Glutamatergic neuron (in vitro differentiated cells): ENCODE measurements around the gene DOCK2. TPM values are rescaled to one million over a fixed set of nuclear protein-coding genes. Genes with fewer than 3 reads are reported as not detected.

Experiments
- DNase-seq: peaks from one replicate; pipeline ENCODE4 v3.0.0; 2022
- H3K27ac Mint-ChIP-seq: one replicate; pipeline ENCODE4 v1.8.0; 2020; ENCODE audit warnings: mild to moderate bottlenecking, mixed read lengths, inconsistent platforms; ENCODE audit not compliant: unreplicated experiment
- H3K27me3 Mint-ChIP-seq: one replicate; pipeline ENCODE4 v1.8.0; 2020; ENCODE audit warnings: mild to moderate bottlenecking, moderate library complexity, mixed read lengths, inconsistent platforms; ENCODE audit not compliant: unreplicated experiment
- H3K36me3 Mint-ChIP-seq: one replicate; pipeline ENCODE4 v1.8.0; 2020; ENCODE audit warnings: mild to moderate bottlenecking, mixed read lengths, inconsistent platforms; ENCODE audit not compliant: unreplicated experiment
- H3K4me1 Mint-ChIP-seq: one replicate; pipeline ENCODE4 v1.8.0; 2020; ENCODE audit warnings: mild to moderate bottlenecking, low read depth, mixed read lengths, inconsistent platforms; ENCODE audit not compliant: unreplicated experiment
- H3K4me3 Mint-ChIP-seq: one replicate; pipeline ENCODE4 v1.8.0; 2020; ENCODE audit warnings: mild to moderate bottlenecking, mixed read lengths, inconsistent platforms; ENCODE audit not compliant: unreplicated experiment
- H3K9me3 Mint-ChIP-seq: one replicate; pipeline ENCODE4 v1.8.0; 2020; ENCODE audit warnings: mild to moderate bottlenecking, moderate library complexity, mixed read lengths, inconsistent platforms; ENCODE audit not compliant: unreplicated experiment
- CTCF ChIP-seq: fragments of 200-600 bp; sonication (generic); IDR thresholded peaks from one replicate; pipeline ENCODE4 v1.5.0; 2021; ENCODE audit not compliant: partially characterized antibody, unreplicated experiment
- total RNA-seq: library from RNA; stranded (reverse); fragmentation: NEBNext Ultra II Directional; extraction: Animal tissue kit (Norgen Biotek cat#: 25700); gene quantifications from one replicate; pipeline ENCODE4 v1.2.1, GENCODE V29; 2021; ENCODE audit not compliant: unreplicated experiment

The DOCK2 gene
- total RNA-seq, 1 donor from 2014 or later, result 0.66 TPM

GRCh38 chr5:169648725-169649310 lies 11.7 kb downstream of the DOCK2 start:
- Mint-ChIP-seq H3K4me3 (no peak overlapping the region), H3K4me1 (peaks cover 4% of the 10 kb centered on the region), H3K9me3 (peaks cover 3% of the 10 kb centered on the region), H3K27me3 (peaks cover 2% of the 10 kb centered on the region), H3K36me3 (no peaks in the 10 kb centered on the region), H3K27ac (no peak overlapping the region)
- no peak for DNase-seq
- no peak for TF ChIP-seq CTCF

GRCh38 chr5:169649486-169649885 lies 12.4 kb downstream of the DOCK2 start:
- no peak for DNase-seq
- H3K36me3 Mint-ChIP-seq, result no peaks in the 10 kb centered on the region
- no peak overlapping the region for H3K27ac Mint-ChIP-seq
- H3K27me3 Mint-ChIP-seq, result peaks cover 2% of the 10 kb centered on the region
- H3K4me1 Mint-ChIP-seq, result peaks cover 4% of the 10 kb centered on the region
- peaks cover 3% of the 10 kb centered on the region for H3K9me3 Mint-ChIP-seq
- no peak overlapping the region for H3K4me3 Mint-ChIP-seq
- no peak for TF ChIP-seq CTCF

GRCh38 chr5:169650701-169651331 lies 13.7 kb downstream of the DOCK2 start:
- no peak for DNase-seq

GRCh38 chr5:169651526-169651925 lies 14.5 kb downstream of the DOCK2 start:
- DNase-seq, result no peak
- TF ChIP-seq CTCF, result no peak
- Mint-ChIP-seq H3K27ac (no peak overlapping the region), H3K9me3 (no peaks in the 10 kb centered on the region), H3K4me3 (no peak overlapping the region), H3K4me1 (peaks cover 4% of the 10 kb centered on the region), H3K27me3 (peaks cover 2% of the 10 kb centered on the region), H3K36me3 (no peaks in the 10 kb centered on the region)

More at GRCh38 chr5:169650701-169651331, 13.7 kb downstream of the DOCK2 start:
- TF ChIP-seq CTCF, result no peak
- Mint-ChIP-seq H3K27me3 (peaks cover 2% of the 10 kb centered on the region), H3K27ac (no peak overlapping the region), H3K4me3 (no peak overlapping the region), H3K4me1 (peaks cover 4% of the 10 kb centered on the region), H3K9me3 (no peaks in the 10 kb centered on the region), H3K36me3 (no peaks in the 10 kb centered on the region)

GRCh38 chr5:169652057-169652456 lies 15.0 kb downstream of the DOCK2 start:
- Mint-ChIP-seq H3K4me1 (peaks cover 4% of the 10 kb centered on the region), H3K4me3 (no peak overlapping the region), H3K36me3 (no peaks in the 10 kb centered on the region), H3K9me3 (no peaks in the 10 kb centered on the region), H3K27ac (no peak overlapping the region), H3K27me3 (peaks cover 2% of the 10 kb centered on the region)
- no peak for DNase-seq
- no peak for TF ChIP-seq CTCF
